ENCODE data around the gene ZNF79. TPM values are rescaled to one million over a fixed set of nuclear protein-coding genes. Genes with fewer than 3 reads are reported as not detected.
A peak's percentile ranks its signal among the peaks of the same experiment; 100 is the strongest.

ZNF79 gene
- total and polyA plus RNA-seq, 2 experiments from 2014 or later = 2.2 to 6.3 TPM

- H3K27ac ChIP-seq (ENCODE audit: low read depth) = no peak overlapping the region
- peak overlapping the region; percentile 85 for H3K4me3 Mint-ChIP-seq
- H3K27ac Mint-ChIP-seq = no peak overlapping the region
- H3K36me3 Mint-ChIP-seq (ENCODE audit: low read depth) = peaks cover 8% of the 10 kb centered on the region; the same call in 2 of the 3 replicates
- H3K4me3 ChIP-seq = peak overlapping the region; percentile 79
- no peaks in the 10 kb centered on the region for H3K9me3 Mint-ChIP-seq
- H3F3A ChIP-seq (replicated peaks; ENCODE audit: low read depth) = no peaks in the 10 kb centered on the region; the same call in 1 of the 2 replicates
- no peak overlapping the region for H2AFZ ChIP-seq
- peaks cover 5% of the 10 kb centered on the region for H3K27me3 Mint-ChIP-seq (ENCODE audit: insufficient read depth, low read depth, poor library complexity)
- no peaks in the 10 kb centered on the region; the same call in 1 of the 2 replicates for H3K36me3 ChIP-seq (ENCODE audit: insufficient read depth)
- DNase-seq (ENCODE audit: low spot score) = no peak
- no peaks in the 10 kb centered on the region for H3K9me2 ChIP-seq (ENCODE audit: insufficient read depth)
- ATAC-seq = no peak
- H3K4me1 Mint-ChIP-seq = peaks cover 16% of the 10 kb centered on the region
- H3K27me3 ChIP-seq (ENCODE audit: insufficient read depth) = 0 out of 2 replicates have a peak, but pooled peaks cover 13% of the 10 kb centered on the region
- peaks cover 5% of the 10 kb centered on the region; the same call in 1 of the 2 replicates for H4K20me1 ChIP-seq (replicated peaks; ENCODE audit: insufficient read depth)
- H3K4me1 ChIP-seq (ENCODE audit: insufficient read depth) = peaks cover 9% of the 10 kb centered on the region
- H3K79me2 ChIP-seq (replicated peaks; ENCODE audit: insufficient read depth) = peaks cover 17% of the 10 kb centered on the region
- TF ChIP-seq ZNF114 (CRISPR knock-in tag; IDR thresholded peaks at IDR 0.05) (no peak), ZNF331 (CRISPR knock-in tag; IDR thresholded peaks at IDR 0.05; ENCODE audit: low read depth) (no peak), JUNB (IDR thresholded peaks at IDR 0.05; ENCODE audit: unreplicated experiment) (no peak), POLR2AphosphoS5 (IDR thresholded peaks at IDR 0.05; ENCODE audit: low read depth) (no peak), ZNF462 (CRISPR knock-in tag; IDR thresholded peaks at IDR 0.05) (no peak), CREB1 (CRISPR knock-in tag; IDR thresholded peaks at IDR 0.05; ENCODE audit: low read depth) (no peak), STAT1 (IDR thresholded peaks at IDR 0.05; ENCODE audit: unreplicated experiment) (no peak), ETS1 (IDR thresholded peaks at IDR 0.05) (no peak), EZH2phosphoT487 (IDR thresholded peaks at IDR 0.05; ENCODE audit: unreplicated experiment) (no peak), EZH2 (IDR thresholded peaks at IDR 0.05; ENCODE audit: low read depth, unreplicated experiment) (no peak), REST (IDR thresholded peaks at IDR 0.05; ENCODE audit: unreplicated experiment) (no peak)
- peak overlapping the region; percentile 89 for H3K4me2 ChIP-seq
Measured at GRCh38 chr9:127398275-127398647, 25.9 kb upstream of the ZNF79 start.

Measured in GM23338 (cell line).